Peyer's patch (tissue), 4 donors: ENCODE measurements around the gene DCAKD.

Source experiments
- POLR2A ChIP-seq, 2 donors: fragments of 450-650 bp; IDR thresholded peaks; one replicate each; pipeline ENCODE4 v1.5.1; 2017; ENCODE audit warnings: antibody characterized with exemption in 2 of 2, mild to moderate bottlenecking in 2 of 2, moderate library complexity in 2 of 2
- TF ChIP-seq, protein P1 (sequence below), 6 experiments: fragments of 450-650 bp in 4 of 6; fragments of 200-600 bp in 2 of 6; sonication (generic) in 1 of 6; IDR thresholded peaks; one replicate each; pipeline ENCODE4 v1.5.1; 2017 to 2019; ENCODE audit warnings: antibody characterized with exemption in 6 of 6, mild to moderate bottlenecking in 3 of 6, moderate library complexity in 1 of 6

DNA sequence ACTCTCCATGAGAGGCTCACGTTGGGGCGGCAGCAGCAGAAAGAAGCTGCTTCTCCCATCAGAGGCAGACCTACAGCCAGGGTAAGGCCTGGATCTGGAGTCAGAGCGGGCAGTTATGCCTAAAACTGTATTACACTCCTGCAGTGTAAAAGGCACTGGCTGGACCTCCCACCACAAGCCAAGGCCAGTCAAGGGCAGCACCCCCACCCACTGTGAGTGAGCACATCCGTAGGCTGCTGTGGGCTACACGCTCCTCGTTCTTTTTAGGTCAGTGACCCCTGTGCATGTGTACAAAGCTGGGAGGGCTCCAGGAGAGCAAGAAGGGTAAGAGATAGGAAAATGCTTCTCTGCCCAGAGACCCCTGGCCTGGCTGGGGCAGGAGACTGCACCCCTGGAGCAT is 20.7 kb downstream of the DCAKD start:
- TF ChIP-seq, protein P1, sequence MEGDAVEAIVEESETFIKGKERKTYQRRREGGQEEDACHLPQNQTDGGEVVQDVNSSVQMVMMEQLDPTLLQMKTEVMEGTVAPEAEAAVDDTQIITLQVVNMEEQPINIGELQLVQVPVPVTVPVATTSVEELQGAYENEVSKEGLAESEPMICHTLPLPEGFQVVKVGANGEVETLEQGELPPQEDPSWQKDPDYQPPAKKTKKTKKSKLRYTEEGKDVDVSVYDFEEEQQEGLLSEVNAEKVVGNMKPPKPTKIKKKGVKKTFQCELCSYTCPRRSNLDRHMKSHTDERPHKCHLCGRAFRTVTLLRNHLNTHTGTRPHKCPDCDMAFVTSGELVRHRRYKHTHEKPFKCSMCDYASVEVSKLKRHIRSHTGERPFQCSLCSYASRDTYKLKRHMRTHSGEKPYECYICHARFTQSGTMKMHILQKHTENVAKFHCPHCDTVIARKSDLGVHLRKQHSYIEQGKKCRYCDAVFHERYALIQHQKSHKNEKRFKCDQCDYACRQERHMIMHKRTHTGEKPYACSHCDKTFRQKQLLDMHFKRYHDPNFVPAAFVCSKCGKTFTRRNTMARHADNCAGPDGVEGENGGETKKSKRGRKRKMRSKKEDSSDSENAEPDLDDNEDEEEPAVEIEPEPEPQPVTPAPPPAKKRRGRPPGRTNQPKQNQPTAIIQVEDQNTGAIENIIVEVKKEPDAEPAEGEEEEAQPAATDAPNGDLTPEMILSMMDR (IDR thresholded peaks at IDR 0.05): no peak
- TF ChIP-seq POLR2A (IDR thresholded peaks at IDR 0.05): no peak
